ENCODE results near the gene SPCS2. TPM values are rescaled to one million over a fixed set of nuclear protein-coding genes. Genes with fewer than 3 reads are reported as not detected.
"Not testable (repeated sequence)": the region's sequence is repeated elsewhere in the genome, so short reads cannot be mapped to it uniquely, and the experiment has no call there.

Gene SPCS2
- total RNA-seq, 4 donors from 2014 or later = 14.0 to 28.5 (median 18.3) TPM

- peaks cover 0 to 17% (median 9%) of the 10 kb centered on the region in 4 donors for H3K4me1 ChIP-seq
These were observed 7.4 kb downstream of the SPCS2 start for GRCh38 chr11:74956397-74957015.

GRCh38 chr11:74957937-74958629 lies 9.0 kb downstream of the SPCS2 start:
- Histone ChIP-seq H3K4me1 (peaks cover 0 to 8% (median 5%) of the 10 kb centered on the region in 4 donors), H3K9me3 (no peaks in the 10 kb centered on the region)

More at GRCh38 chr11:74956397-74957015, 7.4 kb downstream of the SPCS2 start:
- peaks cover 0 to 10% (median 0%) of the 10 kb centered on the region in 3 donors for H3K36me3 ChIP-seq
- no peaks in the 10 kb centered on the region for H3K9me3 ChIP-seq
- no peak overlapping the region for H3K4me3 ChIP-seq
- no peak for DNase-seq
- H3K27ac ChIP-seq = no peak overlapping the region
- no peaks in the 10 kb centered on the region for H3K27me3 ChIP-seq
- TF ChIP-seq CTCF (IDR thresholded peaks at IDR 0.05) (no peak), POLR2A (IDR thresholded peaks at IDR 0.05) (no peak)

GRCh38 chr11:74960128-74960527 lies 11.1 kb downstream of the SPCS2 start:
- not testable (repeated sequence) for H3K9me3 ChIP-seq, H3K4me3 ChIP-seq, H3K36me3 ChIP-seq, DNase-seq, H3K27me3 ChIP-seq, H3K4me1 ChIP-seq, H3K27ac ChIP-seq

More at GRCh38 chr11:74957937-74958629, 9.0 kb downstream of the SPCS2 start:
- no peak overlapping the region for H3K4me3 ChIP-seq
- H3K27ac ChIP-seq = no peak overlapping the region
- H3K36me3 ChIP-seq = peaks cover 0 to 10% (median 0%) of the 10 kb centered on the region in 3 donors
- no peaks in the 10 kb centered on the region for H3K27me3 ChIP-seq
- no peak for TF ChIP-seq CTCF (IDR thresholded peaks at IDR 0.05)
- no peak for TF ChIP-seq POLR2A (IDR thresholded peaks at IDR 0.05)
- DNase-seq = no peak

GRCh38 chr11:74966651-74967050 lies 17.6 kb downstream of the SPCS2 start:
- TF ChIP-seq POLR2A (IDR thresholded peaks at IDR 0.05) (no peak), CTCF (IDR thresholded peaks at IDR 0.05) (no peak)
- H3K27ac ChIP-seq = no peak overlapping the region
- H3K36me3 ChIP-seq = peaks cover 0 to 47% (median 0%) of the 10 kb centered on the region in 3 donors
- H3K9me3 ChIP-seq = no peaks in the 10 kb centered on the region
- no peak for DNase-seq
- H3K4me3 ChIP-seq = no peak overlapping the region
- H3K4me1 ChIP-seq = no peaks in the 10 kb centered on the region
- no peaks in the 10 kb centered on the region for H3K27me3 ChIP-seq

- DNase-seq = no peak
- no peak overlapping the region for H3K27ac ChIP-seq
- H3K27me3 ChIP-seq = no peaks in the 10 kb centered on the region
- TF ChIP-seq POLR2A (IDR thresholded peaks at IDR 0.05) = no peak
- no peak for TF ChIP-seq CTCF (IDR thresholded peaks at IDR 0.05)
- no peak overlapping the region for H3K4me3 ChIP-seq
- H3K9me3 ChIP-seq = no peaks in the 10 kb centered on the region
- H3K36me3 ChIP-seq = peaks cover 0 to 81% (median 0%) of the 10 kb centered on the region in 3 donors
- H3K4me1 ChIP-seq = no peaks in the 10 kb centered on the region
These were observed 21.9 kb downstream of the SPCS2 start for GRCh38 chr11:74970852-74971395.

GRCh38 chr11:74971424-74971823 lies 22.4 kb downstream of the SPCS2 start:
- H3K36me3 ChIP-seq = peaks cover 0 to 83% (median 0%) of the 10 kb centered on the region in 3 donors

More at GRCh38 chr11:74971424-74971823, 22.4 kb downstream of the SPCS2 start:
- TF ChIP-seq POLR2A (IDR thresholded peaks at IDR 0.05) = no peak
- DNase-seq = no peak
- Histone ChIP-seq H3K9me3 (no peaks in the 10 kb centered on the region), H3K4me3 (no peak overlapping the region), H3K27me3 (no peaks in the 10 kb centered on the region), H3K4me1 (no peaks in the 10 kb centered on the region), H3K27ac (no peak overlapping the region)

Measured in Peyer's patch (tissue), 4 donors.